Kidney epithelial cell (primary cell): ENCODE data around the gene CYTIP. TPM values are rescaled to one million over a fixed set of nuclear protein-coding genes. Genes with fewer than 3 reads are reported as not detected.
"Not testable (repeated sequence)": the region's sequence is repeated elsewhere in the genome, so short reads cannot be mapped to it uniquely, and the experiment has no call there.

Experiments
- DNase-seq: peaks from one replicate; pipeline ENCODE4 v3.0.0-alpha.2; 2010; ENCODE audit warnings: low read depth
- H3K27me3 ChIP-seq: 2 replicates; pipeline ENCODE4 v1.6.0; 2011; ENCODE audit warnings: low read length; ENCODE audit not compliant: control insufficient read depth, insufficient read depth
- H3K36me3 ChIP-seq: 2 replicates; pipeline ENCODE4 v1.5.1; 2011; ENCODE audit warnings: low read length; ENCODE audit not compliant: control insufficient read depth, insufficient read depth
- H3K4me3 ChIP-seq: 2 replicates; pipeline ENCODE4 v1.5.1; 2011; ENCODE audit warnings: low read depth, mild to moderate bottlenecking, control low read depth, low read length
- total RNA-seq: library from RNA; depleted of rRNA; stranded (reverse); fragments of >200 nt; gene quantifications from 2 replicates; pipeline ENCODE4 v1.2.3, GENCODE V29; 2015
- TF ChIP-seq, protein P1 (sequence below): IDR thresholded peaks from 2 replicates; pipeline ENCODE4 v1.5.1; 2011; ENCODE audit warnings: mild to moderate bottlenecking, moderate library complexity, low read length, control low read depth, inconsistent platforms; ENCODE audit not compliant: insufficient read depth, poor library complexity, severe bottlenecking

CYTIP gene
- total RNA-seq, 1 donor from 2014 or later = 0.04 TPM

DNA sequence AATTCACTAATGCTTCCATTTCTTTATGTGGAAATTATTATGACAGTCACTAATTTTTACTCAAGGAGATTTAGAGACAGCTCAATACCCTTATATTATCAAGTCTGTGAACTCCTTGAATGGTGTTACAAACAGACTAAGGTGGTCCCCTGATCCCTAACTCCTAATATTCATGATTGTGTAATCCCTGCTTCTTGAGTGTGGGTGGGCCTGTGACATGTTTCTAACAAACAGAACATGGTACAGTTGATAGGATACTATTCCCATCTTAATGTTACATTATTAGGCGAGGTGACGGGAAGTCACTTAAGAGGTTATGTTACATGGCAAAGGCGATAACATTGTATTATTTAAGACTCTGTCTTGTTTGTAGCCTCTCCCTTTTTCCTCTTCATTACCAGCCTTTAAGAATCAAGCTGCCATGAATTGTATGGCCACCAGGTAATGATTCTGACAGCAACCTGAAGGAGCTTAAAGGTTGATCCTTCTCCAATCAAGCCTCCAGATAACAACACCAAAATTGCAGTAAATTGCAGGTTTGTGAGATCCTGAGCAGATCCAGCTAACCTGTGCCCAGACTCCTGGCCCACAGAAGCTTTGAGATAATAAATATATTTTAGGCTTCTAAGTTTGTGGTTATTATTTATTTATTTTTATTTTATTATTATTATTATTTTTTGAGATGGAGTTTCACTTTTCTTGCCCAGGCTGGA, 32.1 kb downstream of the CYTIP start:
- no peak overlapping the region for H3K4me3 ChIP-seq
- no peaks in the 10 kb centered on the region for H3K36me3 ChIP-seq
- DNase-seq = no peak
- TF ChIP-seq, protein P1, sequence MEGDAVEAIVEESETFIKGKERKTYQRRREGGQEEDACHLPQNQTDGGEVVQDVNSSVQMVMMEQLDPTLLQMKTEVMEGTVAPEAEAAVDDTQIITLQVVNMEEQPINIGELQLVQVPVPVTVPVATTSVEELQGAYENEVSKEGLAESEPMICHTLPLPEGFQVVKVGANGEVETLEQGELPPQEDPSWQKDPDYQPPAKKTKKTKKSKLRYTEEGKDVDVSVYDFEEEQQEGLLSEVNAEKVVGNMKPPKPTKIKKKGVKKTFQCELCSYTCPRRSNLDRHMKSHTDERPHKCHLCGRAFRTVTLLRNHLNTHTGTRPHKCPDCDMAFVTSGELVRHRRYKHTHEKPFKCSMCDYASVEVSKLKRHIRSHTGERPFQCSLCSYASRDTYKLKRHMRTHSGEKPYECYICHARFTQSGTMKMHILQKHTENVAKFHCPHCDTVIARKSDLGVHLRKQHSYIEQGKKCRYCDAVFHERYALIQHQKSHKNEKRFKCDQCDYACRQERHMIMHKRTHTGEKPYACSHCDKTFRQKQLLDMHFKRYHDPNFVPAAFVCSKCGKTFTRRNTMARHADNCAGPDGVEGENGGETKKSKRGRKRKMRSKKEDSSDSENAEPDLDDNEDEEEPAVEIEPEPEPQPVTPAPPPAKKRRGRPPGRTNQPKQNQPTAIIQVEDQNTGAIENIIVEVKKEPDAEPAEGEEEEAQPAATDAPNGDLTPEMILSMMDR = no peak
- no peaks in the 10 kb centered on the region for H3K27me3 ChIP-seq

DNA sequence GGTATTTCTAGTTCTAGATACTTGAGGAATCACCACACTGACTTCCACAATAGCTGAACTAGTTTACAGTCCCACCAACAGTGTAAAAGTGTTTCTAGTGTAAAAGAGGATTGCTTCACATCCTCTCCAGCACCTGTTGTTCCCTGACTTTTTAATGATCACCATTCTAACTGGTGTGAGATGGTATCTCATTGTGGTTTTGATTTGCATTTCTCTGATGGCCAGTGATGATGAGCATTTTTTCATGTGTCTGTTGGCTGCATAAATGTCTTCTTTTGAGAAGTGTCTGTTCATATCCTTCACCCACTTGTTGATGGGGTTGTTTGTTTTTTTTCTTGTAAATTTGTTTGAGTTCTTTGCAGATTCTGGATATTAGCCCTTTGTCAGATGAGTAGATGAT, 38.5 kb downstream of the CYTIP start:
- not testable (repeated sequence) for H3K36me3 ChIP-seq, DNase-seq, H3K4me3 ChIP-seq, H3K27me3 ChIP-seq

DNA sequence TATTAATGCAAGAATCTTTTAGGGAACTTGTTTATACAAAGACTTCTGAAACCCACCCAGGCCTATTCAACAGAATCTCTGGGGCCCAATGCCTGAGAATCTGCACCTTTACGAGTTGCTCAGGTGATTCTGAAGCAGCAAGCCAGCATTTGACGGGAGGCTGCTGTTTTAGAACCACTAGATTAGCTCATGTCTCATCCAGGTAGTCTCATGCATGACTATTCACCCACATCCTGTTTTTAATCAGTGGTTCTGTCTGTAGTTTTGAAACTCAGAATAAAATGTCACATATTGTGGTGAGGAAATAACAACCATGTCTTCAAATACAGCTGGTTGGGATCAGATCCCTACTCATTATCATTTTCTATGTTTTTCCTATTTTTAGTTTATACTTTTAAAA, 39.5 kb downstream of the CYTIP start:
- DNase-seq = peak; percentile 62
- H3K27me3 ChIP-seq = no peaks in the 10 kb centered on the region
- H3K4me3 ChIP-seq = no peak overlapping the region
- TF ChIP-seq, protein P1 = no peak
- no peaks in the 10 kb centered on the region for H3K36me3 ChIP-seq

DNA sequence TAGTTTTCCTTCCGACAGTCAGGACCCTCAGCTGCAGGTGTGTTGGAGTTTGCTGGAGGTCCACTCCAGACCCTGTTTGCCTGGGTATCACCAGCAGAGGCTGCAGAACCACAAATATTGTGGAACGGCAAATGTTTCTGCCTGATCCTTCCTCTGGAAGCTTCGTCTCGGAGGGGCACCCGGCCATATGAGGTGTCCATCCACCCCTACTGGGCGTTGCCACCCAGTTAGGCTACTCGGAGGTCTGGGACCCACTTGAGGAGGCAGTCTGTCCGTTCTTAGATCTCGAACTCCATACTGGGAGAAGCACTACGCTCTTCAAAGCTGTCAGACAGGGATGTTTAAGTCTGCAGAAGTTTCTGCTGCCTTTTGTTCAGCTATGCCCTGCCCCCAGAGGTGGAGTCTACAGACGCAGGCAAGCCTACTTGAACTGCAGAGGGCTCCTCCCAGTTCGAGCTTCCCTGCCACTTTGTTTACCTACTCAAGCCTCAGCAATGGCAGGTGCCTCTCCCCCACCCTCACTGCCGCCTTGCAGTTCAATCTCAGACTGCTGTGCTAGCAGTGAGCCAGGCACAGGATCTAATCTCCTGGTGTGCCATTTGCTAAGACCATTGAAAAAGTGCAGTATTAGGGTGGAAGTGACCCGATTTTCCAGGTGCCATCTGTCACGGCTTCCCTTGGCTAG, 40.9 kb downstream of the CYTIP start:
- H3K4me3 ChIP-seq, H3K27me3 ChIP-seq, H3K36me3 ChIP-seq, DNase-seq: not testable (repeated sequence)

DNA sequence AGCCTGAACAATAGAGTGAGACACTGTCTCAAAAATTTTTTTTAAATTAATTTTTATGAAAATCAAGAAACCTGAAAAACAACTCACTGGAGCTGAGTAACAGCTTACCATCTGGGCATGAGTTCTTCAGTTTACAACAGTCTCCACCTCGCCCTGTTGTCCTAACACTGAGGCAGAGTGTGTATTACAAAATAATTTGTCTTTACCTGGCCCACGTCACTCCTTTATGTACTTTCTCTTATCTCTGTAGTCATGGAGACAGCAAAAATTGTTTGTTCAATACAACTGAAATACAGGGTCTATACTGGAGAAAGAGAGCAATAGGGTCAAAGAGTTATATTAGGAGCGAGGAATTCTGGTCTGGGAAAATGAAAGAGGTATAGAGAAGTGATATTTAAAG, 48.1 kb downstream of the CYTIP start:
- no peak overlapping the region for H3K4me3 ChIP-seq
- H3K36me3 ChIP-seq = no peaks in the 10 kb centered on the region
- DNase-seq = no peak
- TF ChIP-seq, protein P1 = no peak
- no peaks in the 10 kb centered on the region for H3K27me3 ChIP-seq

DNA sequence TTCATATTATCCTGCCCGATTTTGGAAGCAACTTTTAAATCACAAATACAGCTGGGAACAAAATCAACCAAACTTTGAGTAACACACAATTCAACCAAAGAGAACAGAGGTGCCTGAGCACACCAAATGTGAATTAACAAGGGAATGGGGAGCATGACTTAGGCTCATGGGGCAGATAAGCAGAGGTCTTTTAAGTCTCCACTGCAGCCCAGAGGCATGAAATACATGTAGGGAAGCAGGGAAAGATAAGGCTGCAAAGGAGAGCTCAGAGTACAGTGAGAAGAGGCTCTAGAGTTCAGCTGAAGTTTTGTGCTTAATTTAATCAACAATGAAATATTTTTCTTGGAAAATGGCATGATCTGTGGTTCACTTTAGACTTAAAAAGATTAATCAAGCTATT, 49.0 kb downstream of the CYTIP start:
- Histone ChIP-seq H3K27me3 (no peaks in the 10 kb centered on the region), H3K4me3 (no peak overlapping the region), H3K36me3 (no peaks in the 10 kb centered on the region)
- DNase-seq = no peak
- TF ChIP-seq, protein P1 = no peak

DNA sequence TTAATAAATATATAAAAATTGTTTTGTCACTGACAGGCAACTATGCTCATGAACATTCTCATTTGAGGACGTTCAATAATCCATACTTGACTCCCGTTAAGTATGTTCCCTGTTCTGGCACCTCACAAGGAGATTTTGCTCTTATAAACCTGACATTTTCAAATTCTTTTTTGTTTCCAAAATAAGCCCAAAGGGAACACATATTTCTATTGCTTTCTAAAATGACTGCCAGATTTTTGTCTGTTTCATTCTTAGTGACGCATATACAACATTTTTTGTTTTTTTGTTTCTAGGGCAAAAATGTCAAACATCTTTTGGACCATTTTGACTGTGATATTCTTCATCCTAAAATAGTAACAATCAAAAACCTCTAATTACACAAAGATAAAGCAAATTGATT, 50.5 kb downstream of the CYTIP start:
- Histone ChIP-seq H3K36me3 (no peaks in the 10 kb centered on the region), H3K4me3 (no peak overlapping the region), H3K27me3 (no peaks in the 10 kb centered on the region)
- TF ChIP-seq, protein P1 = no peak
- DNase-seq = no peak
